HepG2 (cell line): ENCODE results near the gene PAMR1. TPM values are rescaled to one million over a fixed set of nuclear protein-coding genes. Genes with fewer than 3 reads are reported as not detected.
A peak's percentile ranks its signal among the peaks of the same experiment; 100 is the strongest.

Source experiments
- ERF ChIP-seq: IDR thresholded peaks from 2 replicates; pipeline ENCODE4 v1.6.1; 2018; ENCODE audit warnings: missing biosample characterization, missing genetic modification reagents
- HNF1B ChIP-seq: sonication (generic); formaldehyde crosslinking; IDR thresholded peaks from 2 replicates; pipeline ENCODE4 v1.5.1; 2020; ENCODE audit warnings: mild to moderate bottlenecking, moderate library complexity, missing genetic modification reagents
- IKZF5 ChIP-seq: IDR thresholded peaks from 2 replicates; pipeline ENCODE4 v1.6.1; 2018; ENCODE audit warnings: missing genetic modification reagents, mild to moderate bottlenecking, missing compliant biosample characterization
- LCORL ChIP-seq, 2 experiments: fragments of 450-650 bp in 1 of 2; sonication (generic) in 1 of 2; formaldehyde crosslinking in 1 of 2; IDR thresholded peaks; 2 replicates each; pipeline versions ENCODE4 v1.5.0 to v1.6.1; 2017 to 2020; ENCODE audit warnings: antibody characterized with exemption in 1 of 2, missing genetic modification reagents in 1 of 2
- SP5 ChIP-seq: IDR thresholded peaks from 2 replicates; pipeline ENCODE4 v1.6.1; 2016; ENCODE audit warnings: low read depth, borderline replicate concordance
- TEAD3 ChIP-seq: optimal IDR thresholded peaks from 2 replicates; pipeline ENCODE3; 2016; ENCODE audit warnings: borderline replicate concordance
- ZNF331 ChIP-seq: sonication (generic); formaldehyde crosslinking; IDR thresholded peaks from 2 replicates; pipeline ENCODE4 v1.4.0; 2020; ENCODE audit warnings: missing genetic modification reagents
- ZNF761 ChIP-seq: sonication (generic); formaldehyde crosslinking; conservative IDR thresholded peaks from 2 replicates; pipeline ENCODE4 v1.4.0; 2020; ENCODE audit warnings: mild to moderate bottlenecking, missing genetic modification reagents
- ZSCAN21 ChIP-seq: sonication (generic); formaldehyde crosslinking; IDR thresholded peaks from 2 replicates; pipeline ENCODE4 v1.8.0; 2022; ENCODE audit warnings: mild to moderate bottlenecking, missing genetic modification reagents, moderate library complexity, borderline replicate concordance
- polyA plus RNA-seq, 8 experiments: library from polyadenylated mRNA; depleted of rRNA in 3 of 8; stranded (reverse) in 7 of 8; unstranded in 1 of 8; fragments of >200 nt; fragmentation: Illumina TruSeq in 4 of 8; extraction: Trizol in 4 of 8; gene quantifications; 2 replicates each; pipeline versions ENCODE4 v1.2.1 to v1.2.3, GENCODE V29; 2011 to 2016; ENCODE audit warnings: low read depth in 4 of 8, missing spikeins in 1 of 8, mixed read lengths in 1 of 8; ENCODE audit not compliant: insufficient read depth in 1 of 8
- total RNA-seq, 5 experiments: library from RNA; depleted of rRNA; stranded (reverse); fragments of >200 nt; fragmentation: Illumina TruSeq; extraction: Trizol; gene quantifications; 2 replicates each; pipeline ENCODE4 v1.2.3, GENCODE V29; 2016; ENCODE audit warnings: low read depth in 1 of 5
- TF ChIP-seq, protein P1 (sequence below): sonication (generic); formaldehyde crosslinking; IDR thresholded peaks from 2 replicates; pipeline ENCODE4 v1.5.1; 2020; ENCODE audit warnings: missing genetic modification reagents, mild to moderate bottlenecking, borderline replicate concordance
- TF ChIP-seq, protein P2 (sequence below): IDR thresholded peaks from 2 replicates; pipeline ENCODE4 v1.4.0; 2020; ENCODE audit warnings: mild to moderate bottlenecking, missing genetic modification reagents
- TF ChIP-seq, protein P3 (sequence below): sonication (generic); formaldehyde crosslinking; IDR thresholded peaks from 2 replicates; pipeline ENCODE4 v1.8.1; 2023; ENCODE audit warnings: mild to moderate bottlenecking, inconsistent platforms, moderate library complexity, missing genetic modification reagents, borderline replicate concordance

The PAMR1 gene
- total and polyA plus RNA-seq, 2 of the 13 experiments (the other 11 are each of a cell fraction or from before 2014, with no cell fraction given) = not detected

DNA sequence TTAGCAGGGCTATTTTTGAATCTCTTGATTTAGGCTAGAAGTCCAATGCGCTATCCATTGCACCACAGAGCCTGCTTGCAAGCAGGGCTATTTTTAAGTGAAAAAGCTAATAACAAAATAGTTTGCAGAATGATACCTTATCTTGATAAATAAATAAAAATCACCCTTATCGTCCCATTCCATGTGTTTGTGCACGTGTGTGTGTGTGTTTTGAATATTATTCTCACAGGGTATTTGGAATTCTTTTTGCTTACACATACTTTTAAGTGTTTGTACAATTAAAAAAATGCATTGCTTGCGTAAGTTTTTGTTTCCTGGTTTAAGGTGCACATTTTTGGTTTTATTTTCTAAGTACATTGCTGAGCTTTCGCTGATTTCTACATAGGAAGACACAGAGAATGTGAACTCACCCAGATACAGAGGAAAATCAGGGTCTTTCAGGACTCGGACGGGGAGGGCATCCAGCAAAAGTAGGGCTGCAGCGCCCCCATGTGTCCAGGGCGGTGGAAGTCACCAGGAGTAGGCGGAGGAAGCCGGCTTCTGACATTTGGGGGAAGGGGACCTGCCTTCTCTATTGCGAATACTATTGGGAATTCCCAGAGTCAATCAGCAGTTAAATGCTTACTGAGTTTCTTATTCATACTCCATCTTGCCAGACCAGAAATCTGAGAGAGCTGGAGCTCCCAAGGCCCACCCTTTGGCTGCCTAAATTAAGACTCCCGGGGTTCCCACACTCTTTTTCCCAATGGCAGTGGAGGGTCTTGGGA is 133.3 kb downstream of the PAMR1 start (continued):
- TF ChIP-seq HNF1B (CRISPR knock-in tag) (peak; percentile 28; the same call in 1 of the 2 replicates), LCORL (IDR thresholded peaks at IDR 0.05) (no peak), LCORL (CRISPR knock-in tag; IDR thresholded peaks at IDR 0.05) (peak; percentile 57; the same call in 1 of the 2 replicates), ZNF761 (CRISPR knock-in tag) (no peak), ERF (CRISPR knock-in tag) (0 out of 2 replicates have a peak, but pooled peaks have one; percentile 51), SP5 (peak; percentile 25; the same call in 1 of the 2 replicates), IKZF5 (CRISPR knock-in tag) (peak; percentile 47; the same call in 1 of the 2 replicates), ZNF331 (CRISPR knock-in tag) (0 out of 2 replicates have a peak, but pooled peaks have one; percentile 28), ZSCAN21 (CRISPR knock-in tag) (no peak), TEAD3 (CRISPR knock-in tag) (peak; percentile 56)
- TF ChIP-seq, protein P1, sequence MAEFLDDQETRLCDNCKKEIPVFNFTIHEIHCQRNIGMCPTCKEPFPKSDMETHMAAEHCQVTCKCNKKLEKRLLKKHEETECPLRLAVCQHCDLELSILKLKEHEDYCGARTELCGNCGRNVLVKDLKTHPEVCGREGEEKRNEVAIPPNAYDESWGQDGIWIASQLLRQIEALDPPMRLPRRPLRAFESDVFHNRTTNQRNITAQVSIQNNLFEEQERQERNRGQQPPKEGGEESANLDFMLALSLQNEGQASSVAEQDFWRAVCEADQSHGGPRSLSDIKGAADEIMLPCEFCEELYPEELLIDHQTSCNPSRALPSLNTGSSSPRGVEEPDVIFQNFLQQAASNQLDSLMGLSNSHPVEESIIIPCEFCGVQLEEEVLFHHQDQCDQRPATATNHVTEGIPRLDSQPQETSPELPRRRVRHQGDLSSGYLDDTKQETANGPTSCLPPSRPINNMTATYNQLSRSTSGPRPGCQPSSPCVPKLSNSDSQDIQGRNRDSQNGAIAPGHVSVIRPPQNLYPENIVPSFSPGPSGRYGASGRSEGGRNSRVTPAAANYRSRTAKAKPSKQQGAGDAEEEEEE = no peak
- TF ChIP-seq, protein P2, sequence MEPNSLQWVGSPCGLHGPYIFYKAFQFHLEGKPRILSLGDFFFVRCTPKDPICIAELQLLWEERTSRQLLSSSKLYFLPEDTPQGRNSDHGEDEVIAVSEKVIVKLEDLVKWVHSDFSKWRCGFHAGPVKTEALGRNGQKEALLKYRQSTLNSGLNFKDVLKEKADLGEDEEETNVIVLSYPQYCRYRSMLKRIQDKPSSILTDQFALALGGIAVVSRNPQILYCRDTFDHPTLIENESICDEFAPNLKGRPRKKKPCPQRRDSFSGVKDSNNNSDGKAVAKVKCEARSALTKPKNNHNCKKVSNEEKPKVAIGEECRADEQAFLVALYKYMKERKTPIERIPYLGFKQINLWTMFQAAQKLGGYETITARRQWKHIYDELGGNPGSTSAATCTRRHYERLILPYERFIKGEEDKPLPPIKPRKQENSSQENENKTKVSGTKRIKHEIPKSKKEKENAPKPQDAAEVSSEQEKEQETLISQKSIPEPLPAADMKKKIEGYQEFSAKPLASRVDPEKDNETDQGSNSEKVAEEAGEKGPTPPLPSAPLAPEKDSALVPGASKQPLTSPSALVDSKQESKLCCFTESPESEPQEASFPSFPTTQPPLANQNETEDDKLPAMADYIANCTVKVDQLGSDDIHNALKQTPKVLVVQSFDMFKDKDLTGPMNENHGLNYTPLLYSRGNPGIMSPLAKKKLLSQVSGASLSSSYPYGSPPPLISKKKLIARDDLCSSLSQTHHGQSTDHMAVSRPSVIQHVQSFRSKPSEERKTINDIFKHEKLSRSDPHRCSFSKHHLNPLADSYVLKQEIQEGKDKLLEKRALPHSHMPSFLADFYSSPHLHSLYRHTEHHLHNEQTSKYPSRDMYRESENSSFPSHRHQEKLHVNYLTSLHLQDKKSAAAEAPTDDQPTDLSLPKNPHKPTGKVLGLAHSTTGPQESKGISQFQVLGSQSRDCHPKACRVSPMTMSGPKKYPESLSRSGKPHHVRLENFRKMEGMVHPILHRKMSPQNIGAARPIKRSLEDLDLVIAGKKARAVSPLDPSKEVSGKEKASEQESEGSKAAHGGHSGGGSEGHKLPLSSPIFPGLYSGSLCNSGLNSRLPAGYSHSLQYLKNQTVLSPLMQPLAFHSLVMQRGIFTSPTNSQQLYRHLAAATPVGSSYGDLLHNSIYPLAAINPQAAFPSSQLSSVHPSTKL = peak; percentile 54
- TF ChIP-seq, protein P3, sequence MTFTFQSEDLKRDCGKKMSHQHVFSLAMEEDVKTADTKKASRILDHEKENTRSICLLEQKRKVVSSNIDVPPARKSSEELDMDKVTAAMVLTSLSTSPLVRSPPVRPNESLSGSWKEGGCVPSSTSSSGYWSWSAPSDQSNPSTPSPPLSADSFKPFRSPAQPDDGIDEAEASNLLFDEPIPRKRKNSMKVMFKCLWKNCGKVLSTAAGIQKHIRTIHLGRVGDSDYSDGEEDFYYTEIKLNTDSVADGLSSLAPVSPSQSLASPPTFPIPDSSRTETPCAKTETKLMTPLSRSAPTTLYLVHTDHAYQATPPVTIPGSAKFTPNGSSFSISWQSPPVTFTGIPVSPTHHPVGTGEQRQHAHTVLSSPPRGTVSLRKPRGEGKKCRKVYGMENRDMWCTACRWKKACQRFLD (CRISPR knock-in tag) = no peak
